Osteoblast (primary cell): ENCODE measurements around the gene ERCC4. TPM values are rescaled to one million over a fixed set of nuclear protein-coding genes. Genes with fewer than 3 reads are reported as not detected.

Experiments
- DNase-seq: peaks from one replicate; pipeline ENCODE4 v3.0.0; 2011; ENCODE audit warnings: low spot score, mixed read lengths; ENCODE audit not compliant: insufficient read length; ENCODE audit errors: missing footprints
- H2AFZ ChIP-seq: 2 replicates; pipeline ENCODE4 v1.6.0; 2011; ENCODE audit warnings: mild to moderate bottlenecking, low read length
- H3K27ac ChIP-seq: 2 replicates; pipeline ENCODE4 v1.5.1; 2011; ENCODE audit warnings: mild to moderate bottlenecking, low read depth, low read length, moderate library complexity
- H3K27me3 ChIP-seq: 2 replicates; pipeline ENCODE4 v1.6.0; 2012; ENCODE audit warnings: mild to moderate bottlenecking, control low read depth, inconsistent platforms, low read length, moderate library complexity; ENCODE audit not compliant: insufficient read depth
- H3K36me3 ChIP-seq: 2 replicates; pipeline ENCODE4 v1.5.1; 2011; ENCODE audit warnings: mild to moderate bottlenecking, low read length, control low read depth, moderate library complexity; ENCODE audit not compliant: insufficient read depth
- H3K4me1 ChIP-seq: 2 replicates; pipeline ENCODE4 v1.5.1; 2011; ENCODE audit warnings: mild to moderate bottlenecking, low read length, control low read depth, moderate library complexity; ENCODE audit not compliant: insufficient read depth
- H3K4me2 ChIP-seq: 2 replicates; pipeline ENCODE4 v1.6.0; 2011; ENCODE audit warnings: mild to moderate bottlenecking, low read length; ENCODE audit not compliant: insufficient read depth
- H3K4me3 ChIP-seq: fragments of 200-600 bp; sonication (generic); 3 replicates; pipeline ENCODE4 v1.5.1; 2012; ENCODE audit warnings: mild to moderate bottlenecking, low read length, inconsistent platforms; ENCODE audit not compliant: insufficient read depth
- H3K79me2 ChIP-seq: 2 replicates; pipeline ENCODE4 v1.6.0; 2012; ENCODE audit warnings: mild to moderate bottlenecking, low read length, control low read depth, inconsistent platforms; ENCODE audit not compliant: insufficient read depth
- H3K9me3 ChIP-seq: 2 replicates; pipeline ENCODE4 v1.5.1; 2011; ENCODE audit warnings: low read depth, low read length, control low read depth
- H4K20me1 ChIP-seq: 2 replicates; pipeline ENCODE4 v1.6.0; 2012; ENCODE audit warnings: mild to moderate bottlenecking, low read length, control low read depth; ENCODE audit not compliant: insufficient read depth
- total RNA-seq: library from RNA; depleted of rRNA; stranded (reverse); fragments of >200 nt; gene quantifications from 2 replicates; pipeline ENCODE4 v1.2.3, GENCODE V29; 2012
- TF ChIP-seq, protein P1 (sequence below): IDR thresholded peaks from 2 replicates; pipeline ENCODE4 v1.5.1; 2011; ENCODE audit warnings: mild to moderate bottlenecking, low read depth, low read length, moderate library complexity; ENCODE audit errors: extremely low read depth

The ERCC4 gene
- total RNA-seq, 1 donor = 9.0 TPM

GRCh38 chr16:13898233-13898632 is 21.7 kb upstream of the ERCC4 start:
- H3K4me1 ChIP-seq = peaks cover 5% of the 10 kb centered on the region
- TF ChIP-seq, protein P1, sequence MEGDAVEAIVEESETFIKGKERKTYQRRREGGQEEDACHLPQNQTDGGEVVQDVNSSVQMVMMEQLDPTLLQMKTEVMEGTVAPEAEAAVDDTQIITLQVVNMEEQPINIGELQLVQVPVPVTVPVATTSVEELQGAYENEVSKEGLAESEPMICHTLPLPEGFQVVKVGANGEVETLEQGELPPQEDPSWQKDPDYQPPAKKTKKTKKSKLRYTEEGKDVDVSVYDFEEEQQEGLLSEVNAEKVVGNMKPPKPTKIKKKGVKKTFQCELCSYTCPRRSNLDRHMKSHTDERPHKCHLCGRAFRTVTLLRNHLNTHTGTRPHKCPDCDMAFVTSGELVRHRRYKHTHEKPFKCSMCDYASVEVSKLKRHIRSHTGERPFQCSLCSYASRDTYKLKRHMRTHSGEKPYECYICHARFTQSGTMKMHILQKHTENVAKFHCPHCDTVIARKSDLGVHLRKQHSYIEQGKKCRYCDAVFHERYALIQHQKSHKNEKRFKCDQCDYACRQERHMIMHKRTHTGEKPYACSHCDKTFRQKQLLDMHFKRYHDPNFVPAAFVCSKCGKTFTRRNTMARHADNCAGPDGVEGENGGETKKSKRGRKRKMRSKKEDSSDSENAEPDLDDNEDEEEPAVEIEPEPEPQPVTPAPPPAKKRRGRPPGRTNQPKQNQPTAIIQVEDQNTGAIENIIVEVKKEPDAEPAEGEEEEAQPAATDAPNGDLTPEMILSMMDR = no peak
- peaks cover 3% of the 10 kb centered on the region for H3K27me3 ChIP-seq
- no peak overlapping the region for H3K4me2 ChIP-seq
- no peak for DNase-seq
- no peaks in the 10 kb centered on the region for H3K79me2 ChIP-seq
- H4K20me1 ChIP-seq = no peaks in the 10 kb centered on the region
- no peak overlapping the region for H3K27ac ChIP-seq
- H3K9me3 ChIP-seq = peaks cover 2% of the 10 kb centered on the region
- H3K36me3 ChIP-seq = no peaks in the 10 kb centered on the region
- H3K4me3 ChIP-seq = no peak overlapping the region
- no peak overlapping the region for H2AFZ ChIP-seq

- H3K4me1 ChIP-seq = peaks cover 5% of the 10 kb centered on the region
These were observed 17.9 kb upstream of the ERCC4 start for GRCh38 chr16:13902052-13902451.

GRCh38 chr16:13902677-13903076 is 17.3 kb upstream of the ERCC4 start:
- H3K4me2 ChIP-seq = peak overlapping the region; percentile 12
- H3K4me1 ChIP-seq = peaks cover 5% of the 10 kb centered on the region
- no peaks in the 10 kb centered on the region for H3K27me3 ChIP-seq
- H2AFZ ChIP-seq = no peak overlapping the region
- no peak overlapping the region for H3K27ac ChIP-seq
- H3K79me2 ChIP-seq = no peaks in the 10 kb centered on the region
- no peaks in the 10 kb centered on the region for H3K9me3 ChIP-seq
- H4K20me1 ChIP-seq = no peaks in the 10 kb centered on the region
- no peak overlapping the region for H3K4me3 ChIP-seq
- DNase-seq = no peak
- TF ChIP-seq, protein P1 = no peak
- no peaks in the 10 kb centered on the region for H3K36me3 ChIP-seq

More at GRCh38 chr16:13902052-13902451, 17.9 kb upstream of the ERCC4 start:
- H3K4me2 ChIP-seq = no peak overlapping the region
- H3K36me3 ChIP-seq = no peaks in the 10 kb centered on the region
- H4K20me1 ChIP-seq = no peaks in the 10 kb centered on the region
- no peak for DNase-seq
- no peak overlapping the region for H3K4me3 ChIP-seq
- H3K9me3 ChIP-seq = no peaks in the 10 kb centered on the region
- no peak overlapping the region for H3K27ac ChIP-seq
- H2AFZ ChIP-seq = no peak overlapping the region
- no peaks in the 10 kb centered on the region for H3K79me2 ChIP-seq
- TF ChIP-seq, protein P1 = no peak
- H3K27me3 ChIP-seq = no peaks in the 10 kb centered on the region

DNA sequence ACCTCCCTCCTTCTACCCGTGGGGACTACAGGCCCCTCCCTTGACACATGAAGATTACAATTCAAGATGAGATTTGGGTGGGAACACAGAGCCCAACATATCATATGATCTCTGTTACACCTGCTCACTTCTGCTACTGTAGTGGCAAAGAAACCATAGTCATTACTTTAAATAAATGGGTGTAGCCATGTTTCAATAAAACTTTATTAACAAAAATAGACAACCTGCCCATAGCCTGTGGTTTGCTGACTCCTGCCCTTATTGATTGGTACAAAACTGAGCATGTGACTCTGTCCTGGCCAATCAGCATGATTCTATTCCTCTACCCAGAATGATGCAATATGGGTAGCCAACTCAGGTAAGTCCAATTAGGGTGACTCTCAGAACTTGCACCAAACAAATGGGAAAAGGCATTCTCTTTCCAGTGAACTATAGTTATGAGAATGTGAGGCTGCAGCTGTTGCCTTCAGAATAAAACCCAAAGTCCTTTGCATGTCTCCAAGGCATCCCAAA is 15.7 kb upstream of the ERCC4 start:
- Histone ChIP-seq H3K9me3 (no peaks in the 10 kb centered on the region), H3K27me3 (peaks cover 6% of the 10 kb centered on the region), H3K4me2 (no peak overlapping the region), H3K36me3 (no peaks in the 10 kb centered on the region), H3K4me3 (no peak overlapping the region), H3K4me1 (peaks cover 5% of the 10 kb centered on the region), H3K27ac (no peak overlapping the region), H4K20me1 (no peaks in the 10 kb centered on the region), H3K79me2 (no peaks in the 10 kb centered on the region), H2AFZ (no peak overlapping the region)
- DNase-seq = no peak
- TF ChIP-seq, protein P1 = no peak
